GM12878 (cell line): ENCODE data around the gene KARS1. TPM values are rescaled to one million over a fixed set of nuclear protein-coding genes. Genes with fewer than 3 reads are reported as not detected.

Experiments
- ATAC-seq: fragments of 200-7000 bp; cut with Tn5 transposase; 3 replicates; pipeline ENCODE4 v1.9.1; 2020; ENCODE audit warnings: mild to moderate bottlenecking, moderate library complexity
- BruUV-seq: library from RNA; stranded (reverse); fragments of 400-500 nt; replicated peaks from 2 replicates; lab custom pipeline; 2021; lab: Mats Ljungman, UMichigan
- CTCF ChIA-PET: fragments of 300-600 bp; sonication (Branson Sonifier 250); formaldehyde crosslinking; extraction: SDS; loops from one replicate; lab custom pipeline; 2021; ENCODE audit warnings: inconsistent platforms; lab: Yijun Ruan, JAX
- POLR2A ChIA-PET: fragments of 350-600 bp; formaldehyde crosslinking; extraction: SDS; loops from one replicate; lab custom pipeline; 2021; ENCODE audit warnings: inconsistent platforms; lab: Charles Lee
- RAD21 ChIA-PET: fragments of 300-600 bp; sonication (Branson Sonifier 250); formaldehyde crosslinking; loops from one replicate; lab custom pipeline; 2023; ENCODE audit warnings: antibody characterized with exemption; ENCODE audit not compliant: unreplicated experiment; lab: Charles Lee
- SMC1A ChIA-PET: fragments of 300-600 bp; sonication (Branson Sonifier 250); formaldehyde crosslinking; loops from one replicate; lab custom pipeline; 2023; ENCODE audit not compliant: unreplicated experiment, uncharacterized antibody; lab: Charles Lee
- DNase-seq: peaks from one replicate; pipeline ENCODE4 v3.0.0-alpha.2; 2011; ENCODE audit warnings: low read depth, low spot score
- FAIRE-seq: peaks from 3 replicates; lab custom pipeline; 2011; peaks lifted over from hg19 to GRCh38; lab: Jason Lieb, UNC
- H2AFZ ChIP-seq: 2 replicates; pipeline ENCODE4 v1.6.0; 2011; ENCODE audit warnings: low read depth, low read length, control low read depth; ENCODE audit not compliant: control insufficient read depth
- H3K27ac ChIP-seq: 2 replicates; pipeline ENCODE4 v1.5.1; 2011; ENCODE audit warnings: control low read depth; ENCODE audit not compliant: control insufficient read depth, insufficient read depth
- H3K27me3 ChIP-seq, 2 experiments: replicated peaks in 1 of 2; 2 replicates each; pipeline versions ENCODE4 v1.6.0 to v1.6.1; 2011; ENCODE audit warnings: low read length in 1 of 2; ENCODE audit not compliant: control insufficient read depth in 2 of 2, insufficient read depth in 2 of 2
- H3K36me3 ChIP-seq, 2 experiments: 2 replicates each; pipeline ENCODE4 v1.5.1; 2011; ENCODE audit warnings: low read length in 1 of 2; ENCODE audit not compliant: control insufficient read depth in 2 of 2, insufficient read depth in 2 of 2
- H3K4me1 ChIP-seq: 2 replicates; pipeline ENCODE4 v1.6.1; 2011; ENCODE audit warnings: mild to moderate bottlenecking, low read length, moderate library complexity, mixed read lengths; ENCODE audit not compliant: control insufficient read depth, insufficient read depth
- H3K4me2 ChIP-seq: 2 replicates; pipeline ENCODE4 v1.6.0; 2011; ENCODE audit warnings: control low read depth; ENCODE audit not compliant: control insufficient read depth, insufficient read depth
- H3K4me3 ChIP-seq: fragments of 200-600 bp; sonication (generic); 2 replicates; pipeline ENCODE4 v1.5.1; 2016
- H3K79me2 ChIP-seq: 2 replicates; pipeline ENCODE4 v1.6.0; 2011; ENCODE audit warnings: low read length; ENCODE audit not compliant: control insufficient read depth, insufficient read depth
- H3K9ac ChIP-seq: 2 replicates; pipeline ENCODE4 v1.8.0; 2011; ENCODE audit warnings: low read length, control low read depth, mixed read lengths; ENCODE audit not compliant: control insufficient read depth, insufficient read depth
- H3K9me3 ChIP-seq: replicated peaks from 3 replicates; pipeline ENCODE4 v1.5.1; 2011; ENCODE audit warnings: mild to moderate bottlenecking, low read length; ENCODE audit not compliant: control insufficient read depth, insufficient read depth
- H4K20me1 ChIP-seq: 2 replicates; pipeline ENCODE4 v1.6.0; 2011; ENCODE audit not compliant: control insufficient read depth, insufficient read depth
- BCL11A ChIP-seq: IDR thresholded peaks from 2 replicates; pipeline ENCODE4 v1.6.1; 2011; ENCODE audit warnings: low read depth, low read length
- in situ Hi-C: fragments of 300-500 bp; cut with MboI; formaldehyde crosslinking; loops from 9 replicates; pipeline ENCODE4 v1.14.3; 2018; ENCODE audit warnings: mixed read lengths
- intact Hi-C: fragments of 100-400 bp; cut with micrococcal nuclease; formaldehyde crosslinking; loops from one replicate; pipeline ENCODE4 v1.14.2; 2022; ENCODE audit not compliant: unreplicated experiment
- polyA plus RNA-seq, 11 experiments: library from polyadenylated mRNA; depleted of rRNA in 4 of 11; unstranded in 6 of 11; stranded (reverse) in 5 of 11; fragments of >200 nt; fragmentation: Nextera tagmentation in 4 of 11; fragmentation: Illumina TruSeq in 1 of 11; extraction: Ambion mirVana in 4 of 11; extraction: Trizol in 1 of 11; gene quantifications; 1 replicate in 1 of 11; 2 replicates in 10 of 11; pipeline versions ENCODE4 v1.2.1 to v1.2.3, GENCODE V29; 2011 to 2016; ENCODE audit warnings: inconsistent platforms in 2 of 11, missing spikeins in 2 of 11, low read depth in 1 of 11
- total RNA-seq, 4 experiments: library from RNA; depleted of rRNA in 3 of 4; stranded (reverse); fragments of >200 nt in 3 of 4; fragmentation: Illumina TruSeq in 1 of 4; extraction: Trizol in 1 of 4; gene quantifications; 2 replicates each; pipeline versions ENCODE4 v1.2.1 to v1.2.3, GENCODE V29; 2013 to 2021
- TF ChIP-seq, protein P1 (sequence below): IDR thresholded peaks from 2 replicates; pipeline ENCODE4 v1.6.1; 2012; ENCODE audit warnings: low read depth, low read length, improper control_type of control experiment
- TF ChIP-seq, protein P2 (sequence below): fragments of 450-650 bp; IDR thresholded peaks from 2 replicates; pipeline ENCODE4 v1.6.1; 2017; ENCODE audit warnings: low read depth, mild to moderate bottlenecking, moderate library complexity
- TF ChIP-seq, protein P3 (sequence below): IDR thresholded peaks from 2 replicates; pipeline ENCODE4 v1.6.1; 2012; ENCODE audit warnings: low read length, inconsistent platforms
- TF ChIP-seq, protein P4 (sequence below): fragments of 450-650 bp; IDR thresholded peaks from 2 replicates; pipeline ENCODE4 v1.6.1; 2017; ENCODE audit warnings: mild to moderate bottlenecking, moderate library complexity
- TF ChIP-seq, protein P5 (sequence below): fragments of 450-650 bp; IDR thresholded peaks from 2 replicates; pipeline ENCODE4 v1.6.1; 2017; ENCODE audit warnings: mild to moderate bottlenecking, low read depth, inconsistent platforms; ENCODE audit not compliant: poor library complexity, severe bottlenecking
- TF ChIP-seq, protein P6 (sequence below): fragments of 450-650 bp; IDR thresholded peaks from 2 replicates; pipeline ENCODE4 v1.6.1; 2018; ENCODE audit warnings: mild to moderate bottlenecking, low read depth, moderate library complexity; ENCODE audit not compliant: partially characterized antibody
- TF ChIP-seq, protein P7 (sequence below): fragments of 450-650 bp; conservative IDR thresholded peaks from 2 replicates; pipeline ENCODE4 v1.6.1; 2017; ENCODE audit warnings: mild to moderate bottlenecking, moderate library complexity

Gene KARS1
- total and polyA plus RNA-seq, 10 of the 15 experiments (the other 5 are each of a cell fraction or from before 2014, with no cell fraction given): 187 to 312 (median 211) TPM

DNA sequence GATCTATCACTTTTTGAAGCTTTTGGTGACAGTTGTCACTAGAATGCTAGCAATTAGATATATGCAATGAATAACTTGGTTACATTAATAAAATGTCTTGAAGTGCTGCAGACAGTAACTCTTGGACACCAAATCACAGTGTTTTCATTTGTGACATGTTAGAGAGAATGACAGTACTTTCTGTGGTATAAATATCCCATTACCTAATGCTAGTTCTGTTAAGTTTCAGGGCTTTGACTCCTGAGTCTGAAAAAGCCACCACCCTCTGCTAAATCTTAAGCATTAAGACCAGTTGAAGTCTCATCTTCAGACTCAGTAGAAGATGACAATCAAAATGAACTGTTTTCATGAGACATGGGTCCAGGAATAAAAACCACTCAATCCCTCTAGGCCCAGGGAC lies 39.9 kb upstream of the KARS1 start:
- in situ Hi-C loops: no loop called here
- H3K79me2 ChIP-seq: no peaks in the 10 kb centered on the region
- H3K9me3 ChIP-seq: no peaks in the 10 kb centered on the region
- no peaks in the 10 kb centered on the region for H4K20me1 ChIP-seq
- H3K4me2 ChIP-seq: no peak overlapping the region
- TF ChIP-seq, protein P1, sequence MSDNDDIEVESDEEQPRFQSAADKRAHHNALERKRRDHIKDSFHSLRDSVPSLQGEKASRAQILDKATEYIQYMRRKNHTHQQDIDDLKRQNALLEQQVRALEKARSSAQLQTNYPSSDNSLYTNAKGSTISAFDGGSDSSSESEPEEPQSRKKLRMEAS: no peak
- TF ChIP-seq, protein P2, sequence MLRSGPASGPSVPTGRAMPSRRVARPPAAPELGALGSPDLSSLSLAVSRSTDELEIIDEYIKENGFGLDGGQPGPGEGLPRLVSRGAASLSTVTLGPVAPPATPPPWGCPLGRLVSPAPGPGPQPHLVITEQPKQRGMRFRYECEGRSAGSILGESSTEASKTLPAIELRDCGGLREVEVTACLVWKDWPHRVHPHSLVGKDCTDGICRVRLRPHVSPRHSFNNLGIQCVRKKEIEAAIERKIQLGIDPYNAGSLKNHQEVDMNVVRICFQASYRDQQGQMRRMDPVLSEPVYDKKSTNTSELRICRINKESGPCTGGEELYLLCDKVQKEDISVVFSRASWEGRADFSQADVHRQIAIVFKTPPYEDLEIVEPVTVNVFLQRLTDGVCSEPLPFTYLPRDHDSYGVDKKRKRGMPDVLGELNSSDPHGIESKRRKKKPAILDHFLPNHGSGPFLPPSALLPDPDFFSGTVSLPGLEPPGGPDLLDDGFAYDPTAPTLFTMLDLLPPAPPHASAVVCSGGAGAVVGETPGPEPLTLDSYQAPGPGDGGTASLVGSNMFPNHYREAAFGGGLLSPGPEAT: no peak
- TF ChIP-seq BCL11A: no peak
- TF ChIP-seq, protein P3, sequence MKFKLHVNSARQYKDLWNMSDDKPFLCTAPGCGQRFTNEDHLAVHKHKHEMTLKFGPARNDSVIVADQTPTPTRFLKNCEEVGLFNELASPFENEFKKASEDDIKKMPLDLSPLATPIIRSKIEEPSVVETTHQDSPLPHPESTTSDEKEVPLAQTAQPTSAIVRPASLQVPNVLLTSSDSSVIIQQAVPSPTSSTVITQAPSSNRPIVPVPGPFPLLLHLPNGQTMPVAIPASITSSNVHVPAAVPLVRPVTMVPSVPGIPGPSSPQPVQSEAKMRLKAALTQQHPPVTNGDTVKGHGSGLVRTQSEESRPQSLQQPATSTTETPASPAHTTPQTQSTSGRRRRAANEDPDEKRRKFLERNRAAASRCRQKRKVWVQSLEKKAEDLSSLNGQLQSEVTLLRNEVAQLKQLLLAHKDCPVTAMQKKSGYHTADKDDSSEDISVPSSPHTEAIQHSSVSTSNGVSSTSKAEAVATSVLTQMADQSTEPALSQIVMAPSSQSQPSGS: 0 out of 2 replicates have a peak, but pooled peaks have one; percentile 27
- TF ChIP-seq, protein P4, sequence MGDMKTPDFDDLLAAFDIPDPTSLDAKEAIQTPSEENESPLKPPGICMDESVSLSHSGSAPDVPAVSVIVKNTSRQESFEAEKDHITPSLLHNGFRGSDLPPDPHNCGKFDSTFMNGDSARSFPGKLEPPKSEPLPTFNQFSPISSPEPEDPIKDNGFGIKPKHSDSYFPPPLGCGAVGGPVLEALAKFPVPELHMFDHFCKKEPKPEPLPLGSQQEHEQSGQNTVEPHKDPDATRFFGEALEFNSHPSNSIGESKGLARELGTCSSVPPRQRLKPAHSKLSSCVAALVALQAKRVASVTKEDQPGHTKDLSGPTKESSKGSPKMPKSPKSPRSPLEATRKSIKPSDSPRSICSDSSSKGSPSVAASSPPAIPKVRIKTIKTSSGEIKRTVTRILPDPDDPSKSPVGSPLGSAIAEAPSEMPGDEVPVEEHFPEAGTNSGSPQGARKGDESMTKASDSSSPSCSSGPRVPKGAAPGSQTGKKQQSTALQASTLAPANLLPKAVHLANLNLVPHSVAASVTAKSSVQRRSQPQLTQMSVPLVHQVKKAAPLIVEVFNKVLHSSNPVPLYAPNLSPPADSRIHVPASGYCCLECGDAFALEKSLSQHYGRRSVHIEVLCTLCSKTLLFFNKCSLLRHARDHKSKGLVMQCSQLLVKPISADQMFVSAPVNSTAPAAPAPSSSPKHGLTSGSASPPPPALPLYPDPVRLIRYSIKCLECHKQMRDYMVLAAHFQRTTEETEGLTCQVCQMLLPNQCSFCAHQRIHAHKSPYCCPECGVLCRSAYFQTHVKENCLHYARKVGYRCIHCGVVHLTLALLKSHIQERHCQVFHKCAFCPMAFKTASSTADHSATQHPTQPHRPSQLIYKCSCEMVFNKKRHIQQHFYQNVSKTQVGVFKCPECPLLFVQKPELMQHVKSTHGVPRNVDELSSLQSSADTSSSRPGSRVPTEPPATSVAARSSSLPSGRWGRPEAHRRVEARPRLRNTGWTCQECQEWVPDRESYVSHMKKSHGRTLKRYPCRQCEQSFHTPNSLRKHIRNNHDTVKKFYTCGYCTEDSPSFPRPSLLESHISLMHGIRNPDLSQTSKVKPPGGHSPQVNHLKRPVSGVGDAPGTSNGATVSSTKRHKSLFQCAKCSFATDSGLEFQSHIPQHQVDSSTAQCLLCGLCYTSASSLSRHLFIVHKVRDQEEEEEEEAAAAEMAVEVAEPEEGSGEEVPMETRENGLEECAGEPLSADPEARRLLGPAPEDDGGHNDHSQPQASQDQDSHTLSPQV: no peak
- TF ChIP-seq, protein P5, sequence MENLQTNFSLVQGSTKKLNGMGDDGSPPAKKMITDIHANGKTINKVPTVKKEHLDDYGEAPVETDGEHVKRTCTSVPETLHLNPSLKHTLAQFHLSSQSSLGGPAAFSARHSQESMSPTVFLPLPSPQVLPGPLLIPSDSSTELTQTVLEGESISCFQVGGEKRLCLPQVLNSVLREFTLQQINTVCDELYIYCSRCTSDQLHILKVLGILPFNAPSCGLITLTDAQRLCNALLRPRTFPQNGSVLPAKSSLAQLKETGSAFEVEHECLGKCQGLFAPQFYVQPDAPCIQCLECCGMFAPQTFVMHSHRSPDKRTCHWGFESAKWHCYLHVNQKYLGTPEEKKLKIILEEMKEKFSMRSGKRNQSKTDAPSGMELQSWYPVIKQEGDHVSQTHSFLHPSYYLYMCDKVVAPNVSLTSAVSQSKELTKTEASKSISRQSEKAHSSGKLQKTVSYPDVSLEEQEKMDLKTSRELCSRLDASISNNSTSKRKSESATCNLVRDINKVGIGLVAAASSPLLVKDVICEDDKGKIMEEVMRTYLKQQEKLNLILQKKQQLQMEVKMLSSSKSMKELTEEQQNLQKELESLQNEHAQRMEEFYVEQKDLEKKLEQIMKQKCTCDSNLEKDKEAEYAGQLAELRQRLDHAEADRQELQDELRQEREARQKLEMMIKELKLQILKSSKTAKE: no peak
- TF ChIP-seq, protein P6, sequence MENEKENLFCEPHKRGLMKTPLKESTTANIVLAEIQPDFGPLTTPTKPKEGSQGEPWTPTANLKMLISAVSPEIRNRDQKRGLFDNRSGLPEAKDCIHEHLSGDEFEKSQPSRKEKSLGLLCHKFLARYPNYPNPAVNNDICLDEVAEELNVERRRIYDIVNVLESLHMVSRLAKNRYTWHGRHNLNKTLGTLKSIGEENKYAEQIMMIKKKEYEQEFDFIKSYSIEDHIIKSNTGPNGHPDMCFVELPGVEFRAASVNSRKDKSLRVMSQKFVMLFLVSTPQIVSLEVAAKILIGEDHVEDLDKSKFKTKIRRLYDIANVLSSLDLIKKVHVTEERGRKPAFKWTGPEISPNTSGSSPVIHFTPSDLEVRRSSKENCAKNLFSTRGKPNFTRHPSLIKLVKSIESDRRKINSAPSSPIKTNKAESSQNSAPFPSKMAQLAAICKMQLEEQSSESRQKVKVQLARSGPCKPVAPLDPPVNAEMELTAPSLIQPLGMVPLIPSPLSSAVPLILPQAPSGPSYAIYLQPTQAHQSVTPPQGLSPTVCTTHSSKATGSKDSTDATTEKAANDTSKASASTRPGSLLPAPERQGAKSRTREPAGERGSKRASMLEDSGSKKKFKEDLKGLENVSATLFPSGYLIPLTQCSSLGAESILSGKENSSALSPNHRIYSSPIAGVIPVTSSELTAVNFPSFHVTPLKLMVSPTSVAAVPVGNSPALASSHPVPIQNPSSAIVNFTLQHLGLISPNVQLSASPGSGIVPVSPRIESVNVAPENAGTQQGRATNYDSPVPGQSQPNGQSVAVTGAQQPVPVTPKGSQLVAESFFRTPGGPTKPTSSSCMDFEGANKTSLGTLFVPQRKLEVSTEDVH: no peak
- TF ChIP-seq, protein P7, sequence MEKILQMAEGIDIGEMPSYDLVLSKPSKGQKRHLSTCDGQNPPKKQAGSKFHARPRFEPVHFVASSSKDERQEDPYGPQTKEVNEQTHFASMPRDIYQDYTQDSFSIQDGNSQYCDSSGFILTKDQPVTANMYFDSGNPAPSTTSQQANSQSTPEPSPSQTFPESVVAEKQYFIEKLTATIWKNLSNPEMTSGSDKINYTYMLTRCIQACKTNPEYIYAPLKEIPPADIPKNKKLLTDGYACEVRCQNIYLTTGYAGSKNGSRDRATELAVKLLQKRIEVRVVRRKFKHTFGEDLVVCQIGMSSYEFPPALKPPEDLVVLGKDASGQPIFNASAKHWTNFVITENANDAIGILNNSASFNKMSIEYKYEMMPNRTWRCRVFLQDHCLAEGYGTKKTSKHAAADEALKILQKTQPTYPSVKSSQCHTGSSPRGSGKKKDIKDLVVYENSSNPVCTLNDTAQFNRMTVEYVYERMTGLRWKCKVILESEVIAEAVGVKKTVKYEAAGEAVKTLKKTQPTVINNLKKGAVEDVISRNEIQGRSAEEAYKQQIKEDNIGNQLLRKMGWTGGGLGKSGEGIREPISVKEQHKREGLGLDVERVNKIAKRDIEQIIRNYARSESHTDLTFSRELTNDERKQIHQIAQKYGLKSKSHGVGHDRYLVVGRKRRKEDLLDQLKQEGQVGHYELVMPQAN: no peak
- TF ChIP-seq, all 136 proteins: peak for 1
- Histone ChIP-seq H3K36me3 (no peaks in the 10 kb centered on the region), H3K27me3 (no peaks in the 10 kb centered on the region), H3K4me3 (no peak overlapping the region), H3K4me1 (no peaks in the 10 kb centered on the region), H3K9ac (no peak overlapping the region), H3K27ac (no peak overlapping the region), H2AFZ (no peak overlapping the region)
- ChIA-PET POLR2A (no interaction called here), SMC1A (no interaction called here), RAD21 (no interaction called here), CTCF (no interaction called here)
- no TSS peak for BruUV-seq
- intact Hi-C loops: no loop called here
- DNase-seq: no peak
- ATAC-seq: no peak
- FAIRE-seq: no peak
